GM21528 (cell line): ENCODE results near the gene VRK1.
"Not testable (repeated sequence)": the region's sequence is repeated elsewhere in the genome, so short reads cannot be mapped to it uniquely, and the experiment has no call there.

Source experiments
- ATAC-seq: cut with Tn5 transposase; IDR thresholded peaks from one replicate; pipeline ENCODE4 v1.9.1; 2021; ENCODE audit warnings: mild to moderate bottlenecking, moderate library complexity; ENCODE audit not compliant: unreplicated experiment, low FRiP score

Gene VRK1

GRCh38 chr14:96863327-96863985, 66.3 kb downstream of the VRK1 start:
- no peak for ATAC-seq

GRCh38 chr14:96863986-96864330, 66.8 kb downstream of the VRK1 start:
- ATAC-seq: no peak

GRCh38 chr14:96867634-96868033, 70.5 kb downstream of the VRK1 start:
- no peak for ATAC-seq

- ATAC-seq: no peak
Observed at GRCh38 chr14:96874127-96874526, 76.9 kb downstream of the VRK1 start.

GRCh38 chr14:96876747-96877146, 79.6 kb downstream of the VRK1 start:
- no peak for ATAC-seq

- ATAC-seq: peak; percentile 93
Observed at GRCh38 chr14:96881713-96882112, 84.5 kb downstream of the VRK1 start.

GRCh38 chr14:96883974-96884373, 86.8 kb downstream of the VRK1 start:
- ATAC-seq: not testable (repeated sequence)

- peak; percentile 90 for ATAC-seq
Observed at GRCh38 chr14:96888158-96888557, 91.0 kb downstream of the VRK1 start.

GRCh38 chr14:96888593-96888992, 91.4 kb downstream of the VRK1 start:
- peak; percentile 31 for ATAC-seq

- ATAC-seq: no peak
Observed at GRCh38 chr14:96889091-96889490, 91.9 kb downstream of the VRK1 start.

- ATAC-seq: no peak
Observed at GRCh38 chr14:96893966-96894622, 96.9 kb downstream of the VRK1 start.

- ATAC-seq: no peak
Observed at GRCh38 chr14:96894966-96895365, 97.8 kb downstream of the VRK1 start.

GRCh38 chr14:96895658-96896271, 98.6 kb downstream of the VRK1 start:
- ATAC-seq: peak; percentile 60

- ATAC-seq: no peak
Observed at GRCh38 chr14:96897184-96897583, 100.0 kb downstream of the VRK1 start.

GRCh38 chr14:96901227-96901626, 104.0 kb downstream of the VRK1 start:
- peak; percentile 87 for ATAC-seq

- ATAC-seq: no peak
Observed at GRCh38 chr14:96902004-96902403, 104.8 kb downstream of the VRK1 start.

- no peak for ATAC-seq
Observed at GRCh38 chr14:96903444-96904023, 106.4 kb downstream of the VRK1 start.

GRCh38 chr14:96904201-96904600, 107.0 kb downstream of the VRK1 start:
- no peak for ATAC-seq

- no peak for ATAC-seq
Observed at GRCh38 chr14:96905065-96905464, 107.9 kb downstream of the VRK1 start.

- ATAC-seq: no peak
Observed at GRCh38 chr14:96905825-96906224, 108.6 kb downstream of the VRK1 start.

GRCh38 chr14:96906434-96906833, 109.3 kb downstream of the VRK1 start:
- no peak for ATAC-seq
